NCI-H748 (cell line): Measurements from ENCODE around the gene SLAMF7.
A peak's percentile ranks its signal among the peaks of the same experiment; 100 is the strongest.
"Not testable (repeated sequence)": the region's sequence is repeated elsewhere in the genome, so short reads cannot be mapped to it uniquely, and the experiment has no call there.

Experiments used
- DNase-seq: peaks from one replicate; lab custom pipeline; 2025; ENCODE audit not compliant: unreplicated experiment; lab: John Stamatoyannopoulos, UW

The SLAMF7 gene

GRCh38 chr1:160772331-160772730, 33.3 kb downstream of the SLAMF7 start:
- no peak for DNase-seq

DNA sequence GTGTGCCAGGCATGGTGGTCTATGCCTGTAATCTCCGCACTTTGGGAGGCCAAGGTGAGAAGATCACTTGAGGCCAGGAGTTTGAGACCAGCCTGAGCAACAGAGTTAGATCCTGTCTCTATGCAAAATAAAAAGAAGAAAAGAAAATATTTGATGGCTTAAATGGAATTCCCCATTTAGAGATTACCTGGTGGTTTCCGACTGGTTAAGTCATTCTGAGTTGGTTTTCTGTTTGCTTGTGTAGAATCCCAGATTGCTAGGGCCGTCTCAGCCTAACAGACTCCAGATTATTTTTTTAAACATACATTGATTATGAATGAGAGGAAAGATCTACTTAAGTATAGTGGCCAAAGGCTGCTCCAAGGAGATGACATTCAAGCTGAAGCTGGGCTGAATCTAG, 34.0 kb downstream of the SLAMF7 start:
- no peak for DNase-seq

DNA sequence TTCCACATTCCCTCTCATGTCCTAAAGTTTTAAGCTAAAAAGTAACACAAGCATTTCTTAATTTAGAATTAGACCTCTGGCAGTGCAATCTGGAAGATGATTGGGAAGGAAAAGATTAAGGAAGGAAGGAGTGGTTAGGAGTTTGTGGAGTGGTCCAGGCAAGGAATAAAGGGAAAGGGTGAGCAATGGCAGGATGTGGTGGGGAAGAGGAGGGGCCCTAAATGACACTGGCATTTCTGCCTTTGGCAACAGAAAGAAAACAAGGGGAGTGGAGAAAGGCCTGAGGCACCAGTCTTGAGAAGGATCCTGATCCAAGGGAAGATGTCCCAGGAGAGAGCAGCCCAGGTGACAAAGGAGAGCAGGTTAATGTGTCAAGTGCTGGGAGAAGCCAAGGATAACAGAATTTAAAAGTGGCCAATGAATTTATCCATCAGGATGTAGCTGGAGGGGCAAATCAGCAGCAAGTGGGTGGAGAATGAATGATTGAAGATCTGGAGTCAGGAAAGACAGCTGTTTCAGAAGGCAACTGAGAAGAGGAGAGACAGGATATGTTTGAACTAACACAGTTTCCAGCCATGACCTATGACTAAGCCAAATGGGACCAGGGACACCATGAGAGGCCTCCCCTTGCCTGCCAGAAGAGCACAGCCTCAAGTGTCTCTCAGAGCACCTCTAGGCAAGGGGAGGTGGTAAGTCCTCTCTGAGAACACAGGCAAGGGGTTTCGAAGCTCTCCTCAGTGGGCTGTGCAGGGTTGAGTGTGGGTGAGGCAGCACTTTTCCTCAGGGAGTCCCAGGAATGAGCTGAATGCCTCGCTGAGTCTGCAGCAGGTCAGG, 36.1 kb downstream of the SLAMF7 start:
- DNase-seq: no peak

DNA sequence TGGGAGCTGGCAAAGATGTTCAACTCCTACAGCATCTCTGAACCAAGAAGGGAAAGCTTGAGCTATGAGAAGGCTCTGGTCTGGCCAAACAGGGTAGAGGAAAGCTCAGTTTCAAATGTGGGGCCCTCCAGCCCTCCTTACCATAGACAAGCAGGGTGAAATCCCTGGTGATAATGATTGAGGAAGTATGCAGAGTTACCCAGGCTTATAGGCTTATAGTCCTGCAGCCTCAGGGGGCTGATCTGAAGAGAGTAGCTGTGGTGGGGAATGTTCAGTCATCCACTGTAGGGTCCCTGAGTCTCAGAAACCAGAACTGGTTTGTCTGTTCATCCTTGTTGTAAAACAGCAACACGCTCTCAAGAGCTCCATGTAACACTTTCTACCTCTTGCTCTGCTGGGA, 37.1 kb downstream of the SLAMF7 start:
- DNase-seq: no peak

- DNase-seq: peak; percentile 17
These were observed 38.5 kb downstream of the SLAMF7 start for GRCh38 chr1:160777486-160778089.

GRCh38 chr1:160778976-160779375, 39.9 kb downstream of the SLAMF7 start:
- DNase-seq: no peak

DNA sequence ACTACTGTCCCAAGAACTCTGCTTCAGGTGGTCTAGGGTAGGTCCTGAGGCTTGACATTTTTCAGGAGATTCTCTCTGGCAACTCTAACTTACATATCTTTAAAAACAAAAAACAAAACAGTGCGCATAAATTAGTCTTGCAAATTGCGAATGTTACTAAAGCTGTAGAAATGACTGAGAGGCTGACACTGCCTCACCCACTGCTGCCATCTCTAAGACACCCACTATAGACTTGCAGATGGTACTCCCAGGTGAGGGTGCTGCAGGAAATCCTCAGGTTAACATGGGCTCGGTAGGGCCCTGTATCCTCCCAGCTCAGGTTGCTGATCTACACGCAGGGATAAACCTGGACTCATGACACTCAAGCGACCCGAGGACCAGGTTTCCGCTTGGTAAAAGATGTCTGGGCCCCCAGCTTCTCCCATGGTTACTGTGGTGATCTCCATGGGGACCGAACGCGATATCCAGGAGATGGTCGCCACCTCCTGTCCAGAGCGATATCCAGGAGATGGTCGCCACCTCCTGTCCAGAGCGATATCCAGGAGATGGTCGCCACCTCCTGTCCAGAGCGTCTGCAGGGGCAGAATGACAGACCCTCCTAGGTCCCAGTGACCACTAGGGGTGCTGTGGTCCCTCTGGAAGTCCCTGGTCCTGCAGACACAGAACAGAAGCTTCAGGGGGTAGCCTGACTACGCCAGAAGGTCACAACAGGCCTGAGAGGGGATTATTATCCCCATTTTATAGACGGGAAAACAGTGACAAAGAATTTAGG, 40.8 kb downstream of the SLAMF7 start:
- DNase-seq: peak; percentile 27

DNA sequence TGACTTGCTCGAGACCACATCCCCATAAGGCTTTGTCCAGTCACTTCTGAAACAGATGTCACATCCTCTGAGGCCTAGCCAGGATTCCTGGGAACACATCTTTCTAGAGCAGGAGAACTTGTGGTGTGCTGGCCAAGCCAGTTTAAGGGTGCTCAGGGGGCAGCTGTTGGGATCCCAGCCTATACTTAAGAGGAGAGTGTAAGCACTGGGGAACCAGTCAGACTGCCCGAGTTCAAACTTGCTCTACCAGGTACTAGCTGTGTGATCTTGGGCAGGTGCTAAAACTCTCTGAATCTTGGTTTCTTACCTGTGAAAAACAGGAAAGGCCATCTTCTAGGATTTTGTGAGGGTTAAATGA, 41.3 kb downstream of the SLAMF7 start:
- DNase-seq: no peak

GRCh38 chr1:160781186-160781766, 42.2 kb downstream of the SLAMF7 start:
- peak; percentile 40 for DNase-seq

DNA sequence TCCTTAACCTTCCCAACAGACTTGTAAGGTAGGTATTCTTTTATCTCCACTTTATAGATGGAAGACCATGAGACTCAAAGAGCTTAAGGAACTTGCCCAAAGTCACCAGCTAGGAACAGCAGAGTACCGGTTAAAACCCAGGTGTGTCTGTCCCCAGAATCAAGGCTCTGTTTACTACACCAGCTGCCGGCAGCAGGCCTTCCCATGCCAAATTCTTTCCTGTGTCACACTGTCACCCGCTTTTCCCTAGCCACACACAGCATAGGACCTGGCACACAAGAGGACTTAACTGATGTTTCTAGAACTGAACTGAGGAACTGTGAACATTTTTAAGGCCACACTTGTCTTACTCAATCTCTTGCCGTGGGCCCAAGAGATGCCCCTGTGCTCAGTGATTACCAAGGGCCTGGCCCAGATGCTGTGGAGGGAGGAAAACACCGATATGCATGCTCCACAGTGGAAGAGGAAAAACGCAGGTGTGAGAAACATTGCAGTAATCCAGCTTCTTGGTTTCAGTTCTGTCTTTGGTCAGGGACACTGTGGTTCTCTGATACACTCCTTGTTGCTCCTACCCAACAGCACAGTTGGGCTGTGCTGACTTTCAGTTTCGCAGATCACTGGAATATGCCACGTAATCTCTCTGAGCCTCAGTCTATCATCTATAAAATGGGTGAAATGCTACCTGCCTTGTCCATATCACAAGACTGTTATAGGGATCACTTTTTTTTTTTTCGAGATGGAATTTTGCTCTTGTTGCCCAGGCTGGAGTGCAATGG, 43.1 kb downstream of the SLAMF7 start:
- DNase-seq: no peak

GRCh38 chr1:160782988-160783765, 44.1 kb downstream of the SLAMF7 start:
- not testable (repeated sequence) for DNase-seq

DNA sequence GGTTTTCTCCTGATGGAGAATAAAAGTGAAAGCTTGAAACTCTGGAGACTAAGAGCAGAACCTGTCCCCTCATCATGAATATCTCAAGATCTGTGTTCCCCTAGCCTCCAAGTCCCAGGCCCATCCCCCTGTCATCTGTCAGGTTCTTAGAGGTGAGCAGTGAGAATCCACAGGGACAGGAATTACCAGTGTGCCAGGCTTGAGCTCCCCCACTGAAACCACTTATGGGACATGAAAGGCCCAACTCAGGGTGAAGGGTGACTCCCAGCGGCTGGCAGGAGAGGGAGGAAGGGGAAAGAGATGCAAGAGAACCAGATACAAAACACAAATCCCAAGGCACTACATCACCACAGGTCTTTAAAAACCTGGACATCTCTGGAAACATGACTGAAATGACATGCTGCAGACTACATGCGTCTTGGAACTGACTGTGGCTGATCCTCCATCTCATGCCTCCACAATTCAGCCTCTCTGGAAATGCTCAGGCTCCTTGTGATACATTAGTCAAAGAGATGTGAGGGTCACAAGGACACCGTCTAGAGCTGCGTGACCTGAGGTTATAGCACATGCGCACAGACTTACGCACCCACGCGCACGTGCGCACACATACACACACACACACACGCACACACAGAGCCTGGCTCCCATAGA, 50.1 kb downstream of the SLAMF7 start:
- DNase-seq: no peak

GRCh38 chr1:160789702-160790611, 50.9 kb downstream of the SLAMF7 start:
- DNase-seq: no peak

DNA sequence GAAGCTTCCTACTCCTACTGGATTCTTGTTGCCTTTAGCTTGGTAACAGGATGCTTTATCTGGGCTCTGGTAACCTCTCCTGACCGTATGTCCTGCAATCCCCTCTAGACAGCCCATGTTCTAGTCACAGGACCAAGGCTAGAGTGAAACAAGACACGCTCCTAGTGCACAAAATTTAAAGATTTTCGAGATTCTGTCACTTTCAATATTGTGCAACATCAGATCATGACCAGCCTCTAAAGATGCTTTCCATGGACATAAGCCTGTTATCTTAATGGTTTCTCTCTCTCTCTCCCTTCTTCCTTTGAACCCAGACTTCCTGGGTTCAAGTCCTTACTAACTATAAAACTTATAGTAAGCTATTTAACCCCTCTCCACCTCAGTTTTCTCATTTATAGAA, 55.3 kb downstream of the SLAMF7 start:
- no peak for DNase-seq

- no peak for DNase-seq
These were observed 56.9 kb downstream of the SLAMF7 start, which contains the start of gene LY9 for GRCh38 chr1:160795951-160796383. Gene LY9, plus strand, starts transcription at chr1:160796174. Its CDS starts 14 bp downstream, at chr1:160796188.

DNA sequence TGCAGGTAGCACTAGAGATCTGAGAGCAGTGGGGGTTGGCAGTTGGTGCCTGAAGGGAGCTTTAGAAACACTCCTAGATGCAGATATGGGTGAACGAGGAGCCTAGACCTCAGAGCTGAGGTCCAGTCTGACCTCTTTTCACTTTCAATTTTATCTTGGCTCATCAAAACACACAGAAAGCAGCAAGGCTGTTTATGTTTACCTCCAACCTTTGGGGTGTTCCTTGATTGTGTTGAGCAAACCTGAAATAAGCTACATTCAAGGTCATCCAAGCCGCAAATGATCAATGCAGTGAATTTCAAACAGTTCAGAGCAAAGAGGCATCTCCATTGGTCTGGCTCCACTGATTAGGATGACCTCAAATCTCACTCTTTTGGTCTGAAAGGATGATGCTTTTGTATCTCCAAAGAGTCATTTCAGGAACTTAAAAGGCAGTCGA, 58.2 kb downstream of the SLAMF7 start:
- DNase-seq: no peak

- no peak for DNase-seq
These were observed 58.8 kb downstream of the SLAMF7 start for GRCh38 chr1:160797861-160798273.

GRCh38 chr1:160798439-160798838, 59.4 kb downstream of the SLAMF7 start:
- no peak for DNase-seq
